ENCODE measurements around the gene NF1. TPM values are rescaled to one million over a fixed set of nuclear protein-coding genes. Genes with fewer than 3 reads are reported as not detected.
"Not testable (repeated sequence)": the region's sequence is repeated elsewhere in the genome, so short reads cannot be mapped to it uniquely, and the experiment has no call there.

NF1 gene
- total RNA-seq, 1 experiment from 2014 or later: 41.0 TPM

DNA sequence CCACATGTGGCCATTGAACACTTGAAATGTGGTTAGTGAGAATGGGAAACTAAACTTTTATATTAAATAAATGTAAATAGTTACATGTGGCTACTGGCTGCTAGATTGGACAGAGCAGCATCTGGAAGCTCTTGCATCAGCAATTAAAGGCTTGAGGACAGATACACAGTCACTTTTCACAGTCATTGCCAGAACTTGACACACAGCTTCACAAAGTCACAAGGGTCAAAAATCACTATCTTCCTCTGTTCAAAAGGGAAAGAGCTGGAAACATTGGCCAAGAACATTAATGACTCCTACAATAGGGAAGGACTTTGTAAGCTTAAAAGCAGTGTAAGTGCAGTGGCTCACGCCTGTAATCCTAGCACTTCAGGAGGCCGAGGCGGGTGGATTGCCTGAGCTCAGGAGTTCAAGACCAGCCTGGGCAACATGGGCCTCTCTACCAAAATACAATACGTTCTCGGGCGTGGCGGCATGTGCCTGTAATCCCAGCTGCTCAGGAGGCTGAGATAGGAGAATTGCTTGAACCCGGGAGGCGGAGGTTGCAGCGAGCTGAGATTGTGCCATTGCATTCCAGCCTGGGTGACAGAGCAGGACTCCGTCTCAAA is 288.0 kb downstream of the NF1 start:
- not testable (repeated sequence) for DNase-seq (ENCODE audit: low spot score)

DNA sequence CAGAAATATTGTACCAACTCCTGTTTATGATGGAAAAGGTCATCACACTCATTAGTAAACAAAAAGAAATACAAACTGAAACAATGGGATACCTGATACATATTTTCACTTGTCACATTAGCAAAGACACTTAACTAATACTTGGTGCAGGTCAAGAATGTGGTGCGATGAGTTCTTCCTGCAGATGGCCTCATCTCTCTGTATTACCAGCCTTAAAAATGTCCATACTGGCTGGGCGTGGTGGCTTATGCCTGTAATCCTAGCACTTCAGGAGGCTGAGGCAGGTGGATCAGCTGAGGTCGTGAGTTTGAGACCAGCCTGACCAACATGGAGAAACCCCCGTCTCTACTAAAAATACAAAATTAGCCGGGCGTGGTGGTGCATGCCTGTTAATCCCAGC is 288.7 kb downstream of the NF1 start:
- peak; percentile 39 for DNase-seq (ENCODE audit: low spot score)

- no peak for DNase-seq (ENCODE audit: low spot score)
These were observed 290.9 kb downstream of the NF1 start for GRCh38 chr17:31385428-31386285.

DNA sequence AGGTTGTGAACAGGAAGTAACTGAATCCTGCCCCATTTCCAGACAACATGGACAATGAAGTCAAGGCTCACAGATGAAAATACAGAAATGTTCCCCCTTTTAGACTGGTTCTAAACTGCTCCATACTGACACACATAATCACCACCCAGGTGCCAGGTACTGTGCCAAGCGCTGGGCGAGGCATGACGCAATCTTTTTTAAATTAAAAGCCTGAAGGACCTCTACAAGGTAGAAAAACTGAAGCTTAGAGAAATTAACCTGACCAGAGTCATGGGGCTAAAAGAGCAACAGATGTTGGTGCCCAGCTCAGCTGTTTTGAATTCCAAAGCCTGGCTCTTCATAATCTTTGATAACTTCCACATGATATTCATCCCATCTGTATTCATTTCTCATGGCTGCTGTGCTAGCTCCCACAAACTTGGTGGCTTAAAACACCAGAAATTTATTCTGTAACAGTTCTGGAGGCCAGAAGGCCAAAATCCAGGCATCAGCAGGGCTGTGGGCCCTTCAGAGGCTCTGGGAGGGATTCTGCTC is 291.8 kb downstream of the NF1 start:
- DNase-seq (ENCODE audit: low spot score): no peak

GRCh38 chr17:31387438-31387837 is 292.7 kb downstream of the NF1 start:
- DNase-seq (ENCODE audit: low spot score): no peak

DNA sequence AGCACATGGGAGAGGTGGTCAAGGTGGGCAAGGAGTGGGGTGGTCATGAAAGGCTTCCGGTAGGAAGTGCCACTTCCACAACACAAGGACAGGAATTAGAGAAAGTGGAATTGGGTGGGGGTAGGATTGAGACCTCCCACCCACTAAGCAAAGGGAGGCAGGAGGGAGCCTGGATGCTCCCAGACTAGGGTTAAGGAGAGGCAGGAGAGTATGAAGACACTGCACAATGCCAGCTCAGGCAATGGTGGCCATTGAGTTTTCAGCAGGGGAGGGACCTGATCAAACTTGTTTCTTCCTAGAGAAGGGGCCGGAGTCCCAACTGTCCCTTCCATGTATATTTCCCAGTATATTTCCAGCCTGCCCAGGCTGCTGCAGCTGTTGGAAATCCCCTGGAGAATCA is 293.6 kb downstream of the NF1 start:
- DNase-seq (ENCODE audit: low spot score): no peak

DNA sequence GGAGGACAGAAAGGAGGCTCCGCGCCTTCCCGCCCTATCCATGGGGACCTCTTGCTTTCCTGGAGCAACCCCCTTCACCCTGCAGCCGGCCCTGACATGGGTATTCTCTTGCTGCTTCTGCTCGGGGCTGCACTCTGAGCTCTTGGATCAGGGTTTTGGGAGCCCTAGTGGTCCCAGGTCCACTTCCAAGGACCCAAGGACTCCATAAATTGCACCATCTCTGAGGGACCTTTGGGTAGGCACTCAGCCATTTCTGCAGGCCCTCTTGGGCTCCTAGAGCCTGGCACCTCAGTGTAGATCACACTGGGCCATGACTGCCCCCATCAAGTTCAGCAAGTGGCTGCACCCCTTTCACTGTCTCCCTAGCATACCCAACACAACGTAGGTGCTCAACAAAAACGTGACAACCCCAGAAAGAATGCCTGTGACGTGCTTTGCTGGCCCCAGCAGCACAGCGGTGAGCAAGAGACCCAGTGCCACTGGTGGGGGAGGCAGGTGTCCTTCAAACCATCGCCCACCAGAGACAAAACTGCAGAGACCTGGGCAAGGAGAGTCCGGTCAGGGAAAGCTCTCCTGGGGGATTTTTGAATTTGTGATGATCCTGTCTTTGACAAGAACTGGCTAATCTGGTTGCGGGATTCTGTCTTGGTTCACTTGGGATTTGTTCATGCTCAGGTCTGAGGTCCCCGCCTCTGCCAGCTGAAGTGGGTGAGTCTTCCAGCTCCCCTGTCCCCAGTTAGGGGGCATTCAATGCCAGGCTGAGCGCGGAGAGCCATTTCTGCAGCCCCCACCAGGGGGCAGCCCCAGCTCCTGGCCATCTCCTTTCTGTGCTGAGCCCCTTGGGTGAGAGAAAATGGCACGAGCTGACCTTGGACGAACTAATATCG is 294.2 kb downstream of the NF1 start:
- peak; percentile 63 for DNase-seq (ENCODE audit: low spot score)

DNA sequence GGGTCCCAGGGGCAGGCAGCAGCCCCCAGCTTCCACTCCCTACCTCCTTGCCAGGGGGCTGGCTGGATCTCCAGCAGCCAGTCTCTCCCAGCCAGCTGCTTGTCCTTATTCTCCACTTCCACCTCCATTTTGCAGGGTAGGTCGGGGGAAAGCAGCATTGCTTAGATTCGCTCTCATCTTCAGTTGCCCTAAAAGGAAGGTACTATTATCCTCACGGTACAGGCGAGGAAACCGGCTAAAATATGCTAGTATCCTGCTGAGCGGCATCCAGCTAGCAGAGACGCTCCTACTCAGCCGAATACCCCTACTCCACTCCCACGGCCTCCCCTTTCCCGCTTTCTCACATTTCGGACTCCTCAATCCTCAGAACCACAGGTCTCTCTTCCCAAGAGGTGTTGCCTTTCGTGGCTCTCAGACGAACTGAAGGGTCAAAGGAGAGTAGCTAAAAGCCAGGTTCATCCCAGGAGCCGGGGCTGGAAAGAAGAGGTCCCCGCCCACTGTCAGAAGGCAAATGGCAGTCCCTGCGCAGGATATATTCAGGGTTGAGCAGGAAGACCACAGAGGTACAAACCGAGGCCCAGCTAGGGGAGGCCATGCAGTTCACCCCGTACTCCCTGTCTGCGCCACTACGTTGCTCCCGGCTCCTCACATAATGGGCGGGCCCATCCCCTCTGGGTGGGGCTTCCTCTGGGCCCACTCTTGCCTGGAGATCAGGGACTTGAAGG is 295.0 kb downstream of the NF1 start:
- no peak for DNase-seq (ENCODE audit: low spot score)

- no peak for DNase-seq (ENCODE audit: low spot score)
These were observed 295.6 kb downstream of the NF1 start for GRCh38 chr17:31390426-31390747.

- no peak for DNase-seq (ENCODE audit: low spot score)
These were observed 296.1 kb downstream of the NF1 start for GRCh38 chr17:31390748-31391495.

GRCh38 chr17:31391496-31391949 is 296.7 kb downstream of the NF1 start, which contains the start of gene RAB11FIP4:
TSS of gene RAB11FIP4 (plus strand) at chr17:31391675. CDS start at chr17:31391853, 178 bp downstream.
- DNase-seq (ENCODE audit: low spot score): no peak

DNA sequence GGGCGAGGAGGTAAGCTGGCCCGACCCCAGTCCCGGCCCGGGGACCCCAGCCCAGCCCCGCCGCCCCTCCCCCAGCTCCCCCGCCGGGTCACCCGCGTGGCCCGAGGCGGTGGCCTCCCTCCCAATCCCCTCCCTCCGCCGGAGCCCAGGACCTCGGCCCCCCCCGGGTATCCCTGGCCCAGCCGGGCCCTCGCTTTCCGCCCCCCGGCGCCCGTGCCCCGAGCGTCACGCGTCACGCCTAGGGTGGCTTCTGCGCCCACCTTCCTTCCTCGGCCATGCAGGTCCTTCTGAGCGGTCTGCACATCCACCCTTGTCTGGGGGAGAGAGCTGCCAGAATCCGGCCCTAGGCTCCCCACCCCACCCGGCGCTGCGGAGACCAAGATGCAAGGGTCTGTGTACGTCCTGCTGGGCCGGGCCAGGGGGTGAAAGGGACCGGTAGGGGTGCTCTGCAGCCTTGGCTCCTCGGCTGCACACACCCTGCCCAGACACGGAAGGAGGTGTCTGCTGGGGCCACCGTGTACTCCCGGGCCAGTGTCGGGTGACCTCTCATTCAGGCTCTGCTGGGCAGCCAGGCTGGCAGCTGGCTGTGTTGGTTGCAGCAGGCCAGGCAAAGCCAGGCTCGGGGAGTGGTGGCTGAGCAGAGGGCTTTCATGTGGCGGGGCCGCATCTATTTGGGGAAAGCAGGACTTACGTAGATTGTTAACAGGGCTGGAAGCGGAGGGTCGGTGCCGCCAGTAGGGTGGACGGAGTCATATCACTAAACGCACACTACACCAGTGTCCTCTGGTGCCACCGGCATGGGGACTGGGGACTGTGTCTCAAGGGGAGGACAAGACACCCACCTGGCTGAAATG is 297.5 kb downstream of the NF1 start:
- DNase-seq (ENCODE audit: low spot score): no peak

- no peak for DNase-seq (ENCODE audit: low spot score)
These were observed 298.3 kb downstream of the NF1 start for GRCh38 chr17:31392856-31393748.

DNA sequence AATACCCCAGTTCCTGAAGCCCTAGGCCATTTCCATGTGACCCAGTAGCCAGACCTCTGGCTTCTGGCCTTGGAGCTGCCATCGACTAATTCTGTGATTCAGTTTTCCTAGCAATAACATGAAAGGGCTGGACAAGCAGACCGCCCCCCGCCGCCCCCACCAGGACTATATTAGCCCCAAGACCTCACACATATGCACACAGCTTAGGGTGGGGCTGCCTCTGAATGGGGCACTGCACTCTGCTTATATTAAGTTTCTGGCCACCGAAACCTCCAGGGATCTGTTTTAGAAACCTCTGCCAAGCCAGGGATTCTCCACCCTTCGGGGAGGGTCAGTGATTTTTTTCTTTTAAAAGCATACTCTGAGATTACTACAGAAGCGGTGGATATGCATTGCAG is 299.0 kb downstream of the NF1 start:
- no peak for DNase-seq (ENCODE audit: low spot score)

- peak; percentile 53 for DNase-seq (ENCODE audit: low spot score)
These were observed 299.8 kb downstream of the NF1 start for GRCh38 chr17:31394544-31394943.

GRCh38 chr17:31397256-31397939 is 302.6 kb downstream of the NF1 start:
- no peak for DNase-seq (ENCODE audit: low spot score)

GRCh38 chr17:31398381-31399311 is 303.9 kb downstream of the NF1 start:
- no peak for DNase-seq (ENCODE audit: low spot score)
